HUDEP-2 (cell line): ENCODE measurements around the gene TRIM41.
"Not testable (repeated sequence)": the region's sequence is repeated elsewhere in the genome, so short reads cannot be mapped to it uniquely, and the experiment has no call there.

Source experiments
- DNase-seq, 76 experiments: peaks; one replicate each; lab custom pipeline; 2025; ENCODE audit not compliant: unreplicated experiment in 76 of 76; lab: John Stamatoyannopoulos, UW

TRIM41 gene

GRCh38 chr5:181223058-181223728, at the start of gene TRIM41:
TRIM41 (plus strand) TSS chr5:181223281; CDS start chr5:181224000, 719 bp downstream.
- DNase-seq = no peak

- DNase-seq = no peak
These were observed 49.4 kb upstream of the TRIM41 start for GRCh38 chr5:181173420-181174342.

DNA sequence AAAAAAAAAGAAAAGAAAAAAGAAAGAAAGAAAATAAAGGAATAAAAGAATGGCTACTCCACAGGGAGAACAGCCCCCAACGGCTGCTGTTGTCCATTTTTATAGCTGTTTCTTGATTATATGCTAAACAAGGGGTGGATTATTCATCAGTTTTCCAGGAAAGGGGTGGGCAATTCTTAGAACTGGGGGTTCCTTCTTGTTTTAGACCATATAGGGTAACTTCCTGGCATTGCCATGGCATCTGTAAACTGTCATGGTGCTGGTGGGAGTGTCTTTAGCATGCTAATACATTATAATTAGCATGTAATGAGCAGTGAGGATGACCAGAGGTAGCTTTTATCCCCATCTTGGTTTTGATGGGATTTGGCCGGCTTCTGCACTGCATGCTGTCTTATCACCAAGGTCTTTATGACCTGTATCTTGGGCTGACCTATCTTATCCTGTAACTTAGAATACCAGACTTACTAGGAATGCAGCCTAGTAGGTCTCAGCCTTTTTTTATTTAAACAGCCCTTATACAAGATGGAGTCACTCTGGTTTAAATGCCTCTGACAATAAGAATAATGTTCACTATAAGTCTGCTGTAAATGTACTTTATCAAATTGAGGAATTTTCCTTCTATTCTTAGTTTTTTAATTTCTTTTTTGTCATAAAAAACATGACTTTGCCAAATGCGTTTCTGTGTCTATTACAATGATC, 46.7 kb upstream of the TRIM41 start:
- DNase-seq = no peak

GRCh38 chr5:181177559-181177958, 45.5 kb upstream of the TRIM41 start:
- not testable (repeated sequence) for DNase-seq

- DNase-seq = no peak
These were observed 41.2 kb upstream of the TRIM41 start for GRCh38 chr5:181181650-181182565.

GRCh38 chr5:181182651-181183050, 40.4 kb upstream of the TRIM41 start:
- no peak for DNase-seq

DNA sequence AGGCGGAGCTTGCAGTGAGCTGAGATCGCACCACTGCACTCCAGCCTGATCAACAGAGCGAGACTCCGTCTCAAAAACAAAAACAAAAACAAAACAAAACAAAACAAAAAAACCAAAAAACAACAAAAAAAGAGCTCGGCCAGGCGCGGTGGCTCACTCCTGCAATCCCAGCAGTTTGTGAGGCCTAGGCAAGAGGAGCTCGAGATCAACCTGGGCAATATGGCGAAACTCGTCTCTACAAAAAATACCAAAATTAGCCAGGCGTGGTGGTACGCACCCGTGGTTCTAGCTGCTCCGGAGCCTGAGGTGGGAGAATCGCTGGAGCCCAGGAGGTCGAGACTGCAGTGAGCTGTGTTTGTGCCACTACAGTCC, 38.2 kb upstream of the TRIM41 start:
- DNase-seq = no peak

GRCh38 chr5:181185560-181185959, 37.5 kb upstream of the TRIM41 start:
- DNase-seq = no peak

- DNase-seq = no peak
These were observed 37.1 kb upstream of the TRIM41 start for GRCh38 chr5:181186022-181186421.

DNA sequence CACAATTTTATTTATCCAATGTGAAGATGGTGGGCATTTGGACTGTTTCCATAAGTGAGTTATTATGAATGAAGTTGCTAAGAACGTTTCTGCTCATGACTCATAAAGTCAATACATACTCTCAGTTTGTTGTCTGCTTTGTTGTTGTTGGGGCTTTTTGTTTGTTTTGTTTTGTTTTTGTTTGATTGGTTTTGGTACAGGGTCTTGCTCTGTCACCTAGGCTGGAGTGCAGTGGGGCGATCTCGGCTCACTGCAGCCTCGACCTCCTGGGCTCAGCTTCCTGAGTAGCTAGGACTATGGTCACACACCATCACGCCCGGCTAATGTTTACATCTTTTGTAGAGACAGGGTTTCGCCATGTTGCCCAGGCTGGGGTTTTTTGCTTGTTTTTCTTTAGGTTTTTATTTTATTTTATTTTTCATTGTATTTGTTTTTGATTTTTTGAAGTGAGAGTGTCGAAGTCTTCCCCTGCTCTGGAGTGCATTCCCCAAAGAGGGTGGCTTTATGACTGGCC, 36.0 kb upstream of the TRIM41 start:
- no peak for DNase-seq

DNA sequence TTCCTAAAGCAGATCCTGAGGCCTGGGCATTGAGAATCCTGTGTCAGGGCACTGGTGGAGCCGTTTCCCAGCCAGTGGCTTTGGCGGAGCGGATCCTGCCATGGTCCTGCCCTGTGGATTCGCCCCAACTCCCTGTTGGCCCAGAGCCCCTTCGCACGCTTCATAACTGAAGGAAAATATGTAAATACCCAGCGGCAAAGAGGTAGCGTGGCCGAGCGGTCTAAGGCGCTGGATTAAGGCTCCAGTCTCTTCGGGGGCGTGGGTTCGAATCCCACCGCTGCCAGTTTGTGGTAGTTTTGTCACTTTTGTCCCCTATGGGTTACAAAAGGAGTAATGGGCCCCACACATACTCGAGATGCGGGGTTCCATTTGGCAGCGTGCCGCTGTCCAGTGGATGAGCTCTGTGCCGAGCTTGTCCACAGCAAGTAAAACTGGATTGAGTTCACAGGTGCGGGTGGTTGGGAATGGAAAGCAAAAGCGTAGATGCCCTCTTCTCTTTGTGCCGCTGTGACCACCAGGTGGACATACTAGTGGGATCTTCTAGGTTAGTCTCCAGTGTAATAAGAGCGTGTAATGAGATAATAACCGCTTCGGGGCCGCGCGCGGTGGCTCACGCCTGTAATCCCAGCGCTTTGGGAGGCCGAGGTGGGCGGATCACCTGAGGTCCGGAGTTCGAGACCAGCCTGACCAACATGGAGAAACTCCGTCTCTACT, 35.4 kb upstream of the TRIM41 start:
- DNase-seq = no peak

- no peak for DNase-seq
These were observed 34.2 kb upstream of the TRIM41 start for GRCh38 chr5:181188700-181189362.

DNA sequence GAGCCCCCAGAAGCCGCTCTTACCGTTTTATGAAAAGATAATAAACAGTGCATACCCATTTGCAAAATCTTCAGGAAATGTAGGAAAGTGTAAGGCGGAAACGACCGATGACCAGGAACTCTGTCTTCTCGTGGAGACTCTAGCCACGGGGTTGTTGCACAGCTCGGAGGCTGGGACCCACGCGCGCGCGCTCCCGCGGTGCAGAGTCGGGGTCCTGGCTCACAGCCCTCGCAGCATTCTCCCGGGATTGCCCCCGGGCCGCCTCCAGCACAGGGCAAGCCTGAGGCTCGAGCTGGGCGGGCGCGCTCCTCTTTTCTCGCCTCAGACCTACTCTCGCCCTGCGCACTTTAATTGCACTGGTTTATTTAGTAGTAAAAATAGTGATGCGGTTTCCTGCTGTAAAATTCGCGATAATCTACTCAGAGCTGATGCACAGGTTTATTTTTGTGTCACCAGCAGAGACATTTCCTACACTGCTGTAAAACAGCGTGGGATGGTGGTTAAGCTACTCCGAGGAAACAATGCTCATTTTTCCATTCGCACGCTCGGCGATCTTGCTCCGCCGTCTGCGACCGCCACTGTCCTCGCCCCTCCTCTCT, 33.6 kb upstream of the TRIM41 start:
- DNase-seq = no peak

DNA sequence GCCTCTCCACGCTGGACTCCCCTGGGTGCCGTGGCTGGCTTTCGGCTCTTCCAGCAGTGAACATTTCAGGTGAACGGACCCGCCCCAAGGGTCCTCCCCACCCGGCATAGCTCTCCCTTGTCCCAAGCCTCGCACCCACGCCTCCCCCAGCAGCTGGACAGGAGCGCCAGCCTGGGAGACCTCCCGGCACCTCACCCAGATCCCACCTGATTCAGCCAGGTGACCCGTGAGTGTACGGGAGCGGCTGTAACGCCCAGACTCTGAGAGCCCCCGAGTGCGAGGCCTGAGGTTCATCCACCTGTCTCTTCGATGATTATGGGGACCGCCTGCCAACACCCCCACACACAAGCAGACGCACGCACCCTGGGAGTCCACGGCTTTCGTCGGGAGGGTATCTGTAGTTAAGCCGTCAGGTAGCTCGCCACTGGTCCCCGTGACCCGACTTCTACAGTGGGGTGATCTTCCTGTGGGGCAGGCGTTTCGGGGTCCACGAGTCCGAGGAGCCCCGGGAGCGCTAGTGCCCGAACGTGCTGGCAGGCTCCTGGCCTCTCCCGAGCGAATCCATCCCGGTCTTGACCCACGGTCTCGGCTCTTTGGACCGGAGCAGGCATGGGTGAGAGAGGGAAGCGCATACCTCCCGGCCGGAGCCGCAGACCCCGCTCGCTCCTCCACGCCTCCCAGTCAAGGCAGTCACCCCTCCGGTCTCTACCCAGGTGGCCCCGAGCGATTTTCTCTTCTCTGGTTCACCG, 32.9 kb upstream of the TRIM41 start:
- DNase-seq = no peak

GRCh38 chr5:181190711-181191525, 32.2 kb upstream of the TRIM41 start:
- no peak for DNase-seq

DNA sequence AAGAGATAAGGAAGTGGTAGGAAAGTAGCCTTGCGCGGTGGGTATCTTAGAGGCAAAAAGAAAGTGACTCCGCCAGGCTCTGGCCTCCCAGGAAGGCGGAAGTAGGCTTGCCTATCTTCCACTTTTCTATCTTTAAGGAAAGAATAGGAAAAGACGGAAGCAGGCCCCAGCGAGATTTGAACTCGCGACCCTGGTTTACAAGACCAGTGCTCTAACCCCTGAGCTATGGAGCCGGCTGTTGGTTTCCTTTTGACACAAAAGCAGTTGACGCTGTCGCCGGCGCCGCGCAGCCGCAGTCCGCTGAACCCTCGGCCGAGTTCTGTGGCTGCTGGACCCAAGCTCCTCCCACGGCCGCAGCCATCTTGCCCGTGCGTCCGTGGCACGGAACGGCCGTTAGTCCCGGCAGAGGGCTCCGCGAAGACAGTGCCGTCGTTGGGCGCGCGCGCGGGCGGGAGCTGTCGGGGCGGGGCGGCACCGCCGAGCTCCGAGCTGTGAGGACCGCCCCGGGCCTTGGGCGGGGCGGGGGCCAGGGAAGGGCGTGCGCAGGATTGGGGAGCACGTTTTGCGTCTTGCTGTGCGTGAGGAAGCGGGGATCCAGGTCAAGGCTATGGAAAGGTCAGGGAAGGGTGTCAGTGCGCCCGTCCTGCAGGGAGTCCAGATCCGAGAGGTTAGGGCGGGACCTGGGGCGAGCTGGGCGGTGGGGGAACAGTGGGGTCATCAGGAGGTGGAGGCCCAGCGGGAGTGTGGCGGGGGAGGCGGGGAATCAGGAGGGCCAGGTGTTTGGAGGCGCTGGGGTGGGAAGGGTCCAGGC, 31.4 kb upstream of the TRIM41 start:
- DNase-seq = no peak
